Esophagus muscularis mucosa (tissue), 4 donors: ENCODE results near the gene GLI3. TPM values are rescaled to one million over a fixed set of nuclear protein-coding genes. Genes with fewer than 3 reads are reported as not detected.

ENCODE experiments used
- DNase-seq: peaks from one replicate; pipeline ENCODE4 v3.0.0-alpha.2; 2017; ENCODE audit errors: extremely low spot score
- H3K27ac ChIP-seq, 4 donors: fragments of 200-600 bp; sonication (generic); replicated peaks in 1 of 4; 1 replicate in 3 of 4; 2 replicates in 1 of 4; pipeline ENCODE4 v1.5.1; 2016 to 2019; ENCODE audit warnings: mild to moderate bottlenecking in 1 of 4
- H3K27me3 ChIP-seq, 4 donors: fragments of 200-600 bp; sonication (generic); one replicate each; pipeline versions ENCODE4 v1.5.1 to v1.6.0; 2016 to 2019
- H3K36me3 ChIP-seq, 4 donors: fragments of 200-600 bp; sonication (generic); one replicate each; pipeline ENCODE4 v1.5.1; 2016 to 2019
- H3K4me1 ChIP-seq, 4 donors: fragments of 200-600 bp; sonication (generic); one replicate each; pipeline ENCODE4 v1.5.1; 2016 to 2019
- H3K4me3 ChIP-seq, 4 donors: fragments of 200-600 bp; sonication (generic); 1 replicate in 2 of 4; 2 replicates in 2 of 4; pipeline ENCODE4 v1.5.1; 2016 to 2019; ENCODE audit warnings: mild to moderate bottlenecking in 4 of 4, moderate library complexity in 1 of 4
- H3K9me3 ChIP-seq, 4 donors: fragments of 200-600 bp; sonication (generic); 1 replicate in 3 of 4; 2 replicates in 1 of 4; pipeline ENCODE4 v1.5.1; 2016 to 2019
- EP300 ChIP-seq: sonication (generic); formaldehyde crosslinking; IDR thresholded peaks from one replicate; pipeline ENCODE4 v1.6.1; 2017; ENCODE audit warnings: antibody characterized with exemption
- POLR2A ChIP-seq: fragments of 450-650 bp; IDR thresholded peaks from one replicate; pipeline ENCODE4 v1.6.1; 2017; ENCODE audit warnings: antibody characterized with exemption, moderate library complexity, mild to moderate bottlenecking, low read depth
- POLR2AphosphoS5 ChIP-seq, 2 donors: sonication (generic); formaldehyde crosslinking; IDR thresholded peaks; one replicate each; pipeline ENCODE4 v1.6.1; 2017; ENCODE audit warnings: antibody characterized with exemption in 2 of 2
- WGBS: methylation state at CpG from one replicate; pipeline ENCODE4 v1.1.5; 2018; 5-methylcytosine and 5-hydroxymethylcytosine counted together
- intact Hi-C: fragments of 100-400 bp; cut with DNase I; formaldehyde crosslinking; loops from one replicate; pipeline ENCODE4 v1.15.1; 2023
- total RNA-seq, 4 donors: library from RNA; depleted of rRNA; stranded (reverse); fragments of >200 nt; gene quantifications; one replicate each; pipeline versions ENCODE4 v1.1.0 to v1.2.1, GENCODE V29; 2016
- TF ChIP-seq, protein P1 (sequence below), 3 experiments: fragments of 200-600 bp in 2 of 3; fragments of 450-650 bp in 1 of 3; sonication (generic) in 2 of 3; IDR thresholded peaks; one replicate each; pipeline ENCODE4 v1.5.1; 2017 to 2019; ENCODE audit warnings: antibody characterized with exemption in 3 of 3, mild to moderate bottlenecking in 2 of 3, moderate library complexity in 1 of 3

Gene GLI3
- total RNA-seq, 4 donors from 2014 or later, result 11.7 to 17.8 (median 13.3) TPM

DNA sequence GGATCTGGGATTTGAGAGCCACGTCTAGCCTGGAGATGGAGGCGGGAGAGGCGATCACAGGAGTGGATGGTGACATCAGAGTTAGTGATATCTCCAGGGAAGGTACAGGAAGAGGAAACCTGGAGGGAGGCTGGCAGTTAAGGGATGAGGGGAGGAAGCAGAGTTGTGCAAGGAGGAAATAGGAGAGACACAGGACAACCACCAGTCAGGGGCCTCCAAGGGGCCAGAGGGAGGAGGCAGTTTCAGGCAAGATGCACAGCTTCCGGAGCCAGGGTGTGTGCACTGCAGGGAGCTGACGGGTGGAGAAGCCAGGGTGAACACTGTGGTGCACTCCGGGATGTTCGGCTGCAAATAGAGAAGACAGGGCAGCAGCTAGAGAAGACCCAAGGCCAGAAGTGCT is 141.2 kb downstream of the GLI3 start:
- H3K4me3 ChIP-seq, result no peak overlapping the region
- 79% methylated on average over 7 of the region's 7 CpGs for WGBS
- peaks cover 20 to 70% (median 46%) of the 10 kb centered on the region in 4 donors for H3K4me1 ChIP-seq
- no peaks in the 10 kb centered on the region for H3K9me3 ChIP-seq
- H3K36me3 ChIP-seq, result peaks cover 0 to 4% (median 0%) of the 10 kb centered on the region in 4 donors
- DNase-seq, result no peak
- H3K27ac ChIP-seq, result peak overlapping the region in 3 of 4 donors; percentile 21 to 61 (median 52)
- intact Hi-C loops, result no loop called here
- H3K27me3 ChIP-seq, result no peaks in the 10 kb centered on the region
- no peak for TF ChIP-seq POLR2A
- TF ChIP-seq EP300, result no peak
- TF ChIP-seq, protein P1, sequence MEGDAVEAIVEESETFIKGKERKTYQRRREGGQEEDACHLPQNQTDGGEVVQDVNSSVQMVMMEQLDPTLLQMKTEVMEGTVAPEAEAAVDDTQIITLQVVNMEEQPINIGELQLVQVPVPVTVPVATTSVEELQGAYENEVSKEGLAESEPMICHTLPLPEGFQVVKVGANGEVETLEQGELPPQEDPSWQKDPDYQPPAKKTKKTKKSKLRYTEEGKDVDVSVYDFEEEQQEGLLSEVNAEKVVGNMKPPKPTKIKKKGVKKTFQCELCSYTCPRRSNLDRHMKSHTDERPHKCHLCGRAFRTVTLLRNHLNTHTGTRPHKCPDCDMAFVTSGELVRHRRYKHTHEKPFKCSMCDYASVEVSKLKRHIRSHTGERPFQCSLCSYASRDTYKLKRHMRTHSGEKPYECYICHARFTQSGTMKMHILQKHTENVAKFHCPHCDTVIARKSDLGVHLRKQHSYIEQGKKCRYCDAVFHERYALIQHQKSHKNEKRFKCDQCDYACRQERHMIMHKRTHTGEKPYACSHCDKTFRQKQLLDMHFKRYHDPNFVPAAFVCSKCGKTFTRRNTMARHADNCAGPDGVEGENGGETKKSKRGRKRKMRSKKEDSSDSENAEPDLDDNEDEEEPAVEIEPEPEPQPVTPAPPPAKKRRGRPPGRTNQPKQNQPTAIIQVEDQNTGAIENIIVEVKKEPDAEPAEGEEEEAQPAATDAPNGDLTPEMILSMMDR (IDR thresholded peaks at IDR 0.05), result no peak
- TF ChIP-seq POLR2AphosphoS5 (IDR thresholded peaks at IDR 0.05), result no peak

DNA sequence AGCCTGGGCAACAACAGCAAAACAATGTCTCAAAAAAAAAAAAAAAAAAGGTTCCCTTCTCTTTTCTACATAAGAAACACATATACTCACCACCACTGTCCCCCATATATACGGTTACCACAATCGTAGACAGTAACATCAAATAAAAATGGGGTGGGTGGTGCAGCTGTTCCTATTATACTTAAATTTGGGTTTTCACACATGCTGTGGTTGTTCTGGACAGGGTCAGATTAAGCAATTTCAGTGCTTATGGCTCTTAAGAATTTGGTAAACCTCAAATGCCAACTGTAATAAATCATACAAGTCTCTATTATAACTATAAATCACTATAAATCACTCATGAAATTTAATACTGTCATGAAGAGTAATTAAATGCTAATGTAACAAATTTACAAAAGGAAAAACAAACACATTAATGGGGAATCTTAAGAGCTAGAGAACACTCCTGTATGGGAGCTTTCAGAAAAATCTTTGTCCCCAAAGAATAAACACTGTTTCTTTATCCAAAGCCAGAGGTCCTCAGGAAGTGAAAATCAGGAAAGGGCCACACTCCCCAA is 143.6 kb downstream of the GLI3 start:
- Histone ChIP-seq H3K4me1 (peaks cover 20 to 67% (median 54%) of the 10 kb centered on the region in 4 donors), H3K36me3 (peaks cover 0 to 4% (median 0%) of the 10 kb centered on the region in 4 donors), H3K4me3 (no peak overlapping the region), H3K9me3 (no peaks in the 10 kb centered on the region), H3K27ac (no peak overlapping the region), H3K27me3 (no peaks in the 10 kb centered on the region)
- 92% methylated on average over 2 of the region's 2 CpGs for WGBS
- intact Hi-C loops, result no loop called here
- no peak for DNase-seq
- TF ChIP-seq, protein P1 (IDR thresholded peaks at IDR 0.05), result no peak

DNA sequence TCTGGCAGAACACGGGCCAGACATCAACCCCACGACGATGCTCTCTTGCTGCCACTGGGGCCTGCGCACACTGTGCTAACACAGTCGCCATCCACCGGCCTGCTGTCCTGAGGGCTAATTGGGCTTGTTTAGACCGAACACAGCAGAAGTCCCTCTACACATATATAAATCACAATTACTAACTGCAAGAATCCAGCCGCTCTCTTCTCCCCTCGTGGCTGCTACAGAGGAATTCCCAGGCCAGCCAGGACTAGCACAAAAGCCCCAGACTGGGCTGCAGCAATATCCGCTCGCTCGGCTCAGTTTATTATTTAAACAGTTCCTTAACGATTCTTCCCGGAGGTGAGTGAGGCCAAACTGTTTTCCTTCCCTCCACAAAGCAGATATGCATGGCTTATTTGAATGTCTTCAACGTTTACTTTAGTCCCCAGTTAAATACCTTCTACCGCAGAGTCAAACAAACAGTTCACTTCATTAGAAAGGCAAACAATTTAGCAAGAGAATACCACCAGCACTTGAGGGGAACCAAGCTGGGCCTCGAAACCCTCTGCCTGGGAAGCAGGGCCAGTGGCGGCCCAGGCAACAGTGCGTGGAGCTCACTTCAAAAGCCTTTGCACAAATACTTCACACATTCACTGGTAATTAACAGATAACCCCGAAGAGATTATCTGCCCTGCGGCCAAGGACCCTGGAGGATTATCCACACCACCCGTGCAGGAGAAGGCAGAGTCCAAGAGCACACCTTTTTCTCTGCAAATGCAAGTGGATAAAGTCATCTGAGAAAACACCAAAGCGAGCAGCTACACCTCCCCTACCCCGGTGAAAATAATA is 145.3 kb downstream of the GLI3 start:
- H3K27me3 ChIP-seq, result no peaks in the 10 kb centered on the region
- H3K36me3 ChIP-seq, result peaks cover 0 to 4% (median 0%) of the 10 kb centered on the region in 4 donors
- no peak for DNase-seq
- 54% methylated on average over 24 of the region's 24 CpGs for WGBS
- intact Hi-C loops, result no loop called here
- no peak overlapping the region for H3K4me3 ChIP-seq
- TF ChIP-seq EP300 (no peak), POLR2AphosphoS5 (IDR thresholded peaks at IDR 0.05) (no peak), POLR2A (no peak)
- TF ChIP-seq, protein P1 (IDR thresholded peaks at IDR 0.05), result no peak
- H3K27ac ChIP-seq, result peak overlapping the region; percentile 50 to 64 (median 62)
- H3K4me1 ChIP-seq, result peaks cover 9 to 65% (median 45%) of the 10 kb centered on the region in 4 donors
- H3K9me3 ChIP-seq, result no peaks in the 10 kb centered on the region

DNA sequence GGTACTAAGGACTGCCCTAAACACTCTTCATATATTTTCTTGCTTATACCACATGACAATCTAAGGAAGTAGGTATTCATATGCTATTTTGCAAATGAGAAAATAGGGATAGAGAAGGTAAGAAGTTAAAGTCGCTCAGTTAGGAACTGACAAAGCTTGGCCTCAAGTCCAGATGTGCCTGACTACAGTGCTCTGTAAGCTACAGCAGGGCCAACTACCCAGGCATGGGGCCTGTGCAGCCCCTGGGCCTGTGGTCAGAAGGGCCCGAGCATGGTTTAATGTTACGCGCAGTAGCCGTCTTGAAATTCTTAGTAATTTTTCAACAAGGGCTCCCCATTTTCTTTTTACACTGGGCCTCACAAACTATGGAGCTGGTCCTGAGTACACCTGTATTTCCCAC is 146.2 kb downstream of the GLI3 start:
- Histone ChIP-seq H3K9me3 (no peaks in the 10 kb centered on the region), H3K27ac (peak overlapping the region in 3 of 4 donors; percentile 62 to 64 (median 63)), H3K4me1 (peaks cover under 1 to 60% (median 42%) of the 10 kb centered on the region in 4 donors), H3K36me3 (peaks cover 0 to 4% (median 0%) of the 10 kb centered on the region in 4 donors), H3K27me3 (no peaks in the 10 kb centered on the region), H3K4me3 (no peak overlapping the region)
- no peak for DNase-seq
- intact Hi-C loops, result no loop called here
- no peak for TF ChIP-seq POLR2A
- TF ChIP-seq, protein P1 (IDR thresholded peaks at IDR 0.05), result no peak
- TF ChIP-seq POLR2AphosphoS5 (IDR thresholded peaks at IDR 0.05), result no peak
- no peak for TF ChIP-seq EP300
- WGBS, result 92% methylated on average over 5 of the region's 5 CpGs
